GM19324 (cell line): ENCODE results near the gene QRICH1.

Source experiments
- ATAC-seq: cut with Tn5 transposase; IDR thresholded peaks from one replicate; pipeline ENCODE4 v1.9.1; 2021; ENCODE audit warnings: mild to moderate bottlenecking, moderate library complexity; ENCODE audit not compliant: unreplicated experiment, low FRiP score

QRICH1 gene

GRCh38 chr3:49119439-49119838 is 25.6 kb upstream of the QRICH1 start:
- ATAC-seq, result no peak

DNA sequence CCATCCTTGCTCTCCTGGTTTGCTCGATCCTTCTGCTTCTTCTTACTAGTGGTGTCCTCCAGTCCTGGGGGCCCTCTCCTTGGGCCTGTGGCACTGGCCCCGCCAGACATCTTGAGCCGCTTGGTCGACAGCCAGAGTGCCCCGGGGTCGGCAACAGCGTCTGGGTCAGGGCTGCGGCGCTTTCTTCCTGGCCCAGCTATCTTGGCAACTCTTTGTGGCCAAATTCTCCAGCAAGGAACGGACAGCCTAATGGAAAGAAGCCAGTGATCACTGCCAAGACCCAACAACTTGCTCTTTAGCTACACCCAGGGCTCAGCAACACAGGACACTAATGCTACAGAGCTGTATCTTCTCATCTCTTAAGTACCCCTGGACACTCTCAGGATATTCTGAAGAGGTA is 25.2 kb upstream of the QRICH1 start:
- ATAC-seq, result no peak

DNA sequence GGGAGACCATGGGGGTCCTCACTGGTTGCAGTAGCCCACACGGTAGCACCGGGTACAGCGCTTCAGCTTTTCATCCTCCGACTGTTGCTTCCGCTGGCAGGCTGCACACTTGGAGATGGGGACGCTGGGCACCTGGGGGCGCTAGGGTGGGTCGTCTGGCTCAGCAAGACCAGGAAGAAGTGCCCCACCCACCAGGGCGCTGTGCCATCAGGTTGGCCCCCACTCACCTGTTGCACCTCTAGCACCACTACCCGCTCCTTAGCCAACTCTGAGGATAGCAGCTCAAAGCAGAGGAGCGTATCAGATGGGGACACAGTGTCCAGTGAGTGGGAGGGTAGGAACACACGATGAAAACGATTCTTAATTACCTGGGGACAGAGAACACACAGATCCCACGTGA is 18.4 kb upstream of the QRICH1 start:
- ATAC-seq, result no peak

GRCh38 chr3:49111347-49111746 is 17.5 kb upstream of the QRICH1 start:
- ATAC-seq, result no peak

GRCh38 chr3:49110780-49111179 is 16.9 kb upstream of the QRICH1 start:
- no peak for ATAC-seq

- ATAC-seq, result no peak
Observed at GRCh38 chr3:49108346-49108745, 14.5 kb upstream of the QRICH1 start.

GRCh38 chr3:49104427-49105291 is 10.8 kb upstream of the QRICH1 start, which contains the start of gene QARS1:
Gene QARS1, minus strand, starts transcription at chr3:49104757. Its CDS starts 24 bp downstream, at chr3:49104733.
- ATAC-seq, result peak; percentile 81

DNA sequence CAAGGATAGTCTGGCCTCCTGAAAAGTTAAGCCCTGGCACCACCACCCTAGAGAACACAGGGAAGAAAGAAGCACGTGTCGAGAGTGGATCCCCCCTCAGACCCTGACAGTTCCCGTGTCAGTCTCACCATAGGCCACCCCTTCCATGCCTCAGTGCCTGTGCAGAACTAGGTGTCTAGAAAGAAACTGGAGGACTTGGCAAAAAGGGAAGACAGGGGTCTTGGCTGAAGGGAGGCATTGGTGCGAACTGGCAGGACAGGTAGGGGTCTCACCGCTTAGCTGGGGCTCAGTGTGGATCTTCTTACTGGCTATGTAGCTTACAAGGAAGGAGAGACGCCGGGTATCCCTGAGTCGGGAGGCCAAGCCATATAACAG is 10.2 kb upstream of the QRICH1 start:
- no peak for ATAC-seq

- no peak for ATAC-seq
Observed at GRCh38 chr3:49100046-49100615, 6.3 kb upstream of the QRICH1 start.

- ATAC-seq, result no peak
Observed at GRCh38 chr3:49098910-49099630, 5.2 kb upstream of the QRICH1 start.

GRCh38 chr3:49098429-49098828 is 4.6 kb upstream of the QRICH1 start:
- no peak for ATAC-seq

GRCh38 chr3:49092938-49093852 is 676 bp downstream of the QRICH1 start:
- peak; percentile 46 for ATAC-seq

DNA sequence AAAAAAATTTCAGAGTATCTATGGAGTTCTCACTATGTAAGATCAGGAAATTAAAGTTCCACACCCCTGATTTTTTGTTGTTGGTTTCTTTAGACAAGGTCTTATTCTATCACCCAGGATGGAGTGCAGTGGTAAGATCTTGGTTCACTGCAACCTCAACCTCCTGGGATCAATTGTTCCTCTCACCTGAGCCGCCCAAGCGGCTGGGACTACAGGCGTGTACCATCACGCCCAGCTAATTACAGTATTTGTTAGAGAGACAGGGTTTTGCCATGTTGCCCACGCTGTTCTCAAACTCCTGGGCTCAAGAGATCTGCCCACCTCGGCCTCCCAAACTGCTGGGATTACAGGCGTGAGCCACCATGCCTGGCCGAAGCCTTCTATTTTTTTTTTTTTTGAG is 12.4 kb downstream of the QRICH1 start:
- ATAC-seq, result no peak

GRCh38 chr3:49079270-49079669 is 14.6 kb downstream of the QRICH1 start:
- no peak for ATAC-seq

- no peak for ATAC-seq
Observed at GRCh38 chr3:49076646-49077045, 17.2 kb downstream of the QRICH1 start.

DNA sequence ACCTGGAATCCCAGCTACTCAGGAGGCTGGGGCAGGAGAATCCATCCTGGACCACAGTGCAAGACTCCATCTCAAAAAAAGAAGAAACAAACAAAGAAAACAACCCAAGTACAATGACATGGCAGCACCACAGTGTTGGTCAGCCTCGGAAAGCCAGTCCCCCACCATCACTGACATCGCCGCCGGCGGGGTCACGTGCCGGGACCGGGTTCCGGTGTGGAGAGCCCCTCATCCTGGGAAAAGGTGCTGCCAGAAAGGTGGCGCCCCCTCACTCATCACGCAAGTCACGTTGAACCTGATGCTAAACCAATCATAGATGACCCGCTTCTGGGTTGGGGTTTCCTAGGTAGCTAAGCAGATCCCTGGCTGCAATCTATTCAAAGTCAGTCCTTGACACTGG is 17.8 kb downstream of the QRICH1 start:
- no peak for ATAC-seq

- no peak for ATAC-seq
Observed at GRCh38 chr3:49058011-49058410, 35.9 kb downstream of the QRICH1 start.

DNA sequence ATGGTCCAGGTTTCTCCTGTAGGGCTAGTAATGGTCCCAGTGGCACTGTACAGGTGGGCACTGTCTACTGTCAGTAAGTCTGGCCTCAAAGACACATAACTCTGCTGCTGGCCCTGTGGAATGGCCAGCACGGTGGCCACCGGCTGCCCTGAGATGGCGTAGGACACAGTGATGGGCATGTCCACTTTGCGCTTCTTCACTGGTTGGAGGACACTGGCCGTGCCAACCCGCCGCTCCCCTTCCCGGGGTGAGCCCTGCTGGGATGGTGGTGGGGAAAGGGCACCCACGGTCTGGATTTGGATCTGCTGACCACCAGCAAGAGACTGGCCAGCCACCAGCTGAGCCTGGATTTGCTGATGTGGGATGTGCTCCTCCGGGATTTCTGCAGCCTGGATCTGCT is 36.6 kb downstream of the QRICH1 start:
- ATAC-seq, result no peak

DNA sequence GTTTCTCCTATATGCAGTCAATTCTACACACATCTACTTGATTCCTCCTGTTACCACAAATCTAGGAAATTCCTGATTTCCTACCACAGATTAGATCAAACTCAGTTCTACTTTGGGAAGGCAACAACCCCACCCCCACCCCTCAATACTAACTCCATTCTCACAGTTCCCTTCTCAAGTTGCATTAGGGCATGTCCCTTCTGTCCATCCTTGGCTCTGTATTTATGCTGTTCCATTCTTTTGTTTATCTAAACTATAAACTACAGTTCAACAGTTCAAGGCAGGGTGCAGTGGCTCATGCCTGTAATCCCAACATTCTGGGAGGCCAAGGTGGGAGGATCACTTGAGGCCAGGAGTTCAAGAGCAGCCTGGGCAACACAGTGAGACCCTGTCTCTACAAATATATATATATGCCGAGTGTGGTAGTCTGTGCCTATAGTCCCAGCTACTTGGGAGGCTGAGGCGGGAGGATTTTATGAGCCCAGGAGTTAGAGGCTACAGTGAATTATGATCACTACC is 39.5 kb downstream of the QRICH1 start:
- ATAC-seq, result no peak

- no peak for ATAC-seq
Observed at GRCh38 chr3:49053543-49053942, 40.3 kb downstream of the QRICH1 start.
